DOHH2 (cell line): ENCODE results near the gene TGM2.

Experiments
- CTCF ChIP-seq: fragments of 200-600 bp; sonication (generic); IDR thresholded peaks from one replicate; pipeline ENCODE4 v1.5.1; 2014; ENCODE audit warnings: antibody characterized with exemption, mild to moderate bottlenecking, low read depth, low read length; ENCODE audit not compliant: poor library complexity, severe bottlenecking
- EZH2phosphoT487 ChIP-seq: fragments of 200-600 bp; sonication (generic); IDR thresholded peaks from 2 replicates; pipeline ENCODE4 v1.6.1; 2017; ENCODE audit warnings: borderline replicate concordance, mild to moderate bottlenecking, antibody characterized with exemption, low read length, moderate library complexity, mixed read lengths

GRCh38 chr20:38213607-38213940, 48.5 kb upstream of the TGM2 start:
- TF ChIP-seq CTCF (no peak), EZH2phosphoT487 (no peak)
